DMS153 treated with DMSO at 0.1 percent for 48 hours (cell line): ENCODE data around the gene ALOX15B.
"Not testable (repeated sequence)": the region's sequence is repeated elsewhere in the genome, so short reads cannot be mapped to it uniquely, and the experiment has no call there.

ENCODE experiments used
- DNase-seq: peaks from one replicate; lab custom pipeline; 2025; ENCODE audit not compliant: unreplicated experiment; lab: John Stamatoyannopoulos, UW

ALOX15B gene

GRCh38 chr17:8012996-8013640 is 25.7 kb upstream of the ALOX15B start:
- no peak for DNase-seq

DNA sequence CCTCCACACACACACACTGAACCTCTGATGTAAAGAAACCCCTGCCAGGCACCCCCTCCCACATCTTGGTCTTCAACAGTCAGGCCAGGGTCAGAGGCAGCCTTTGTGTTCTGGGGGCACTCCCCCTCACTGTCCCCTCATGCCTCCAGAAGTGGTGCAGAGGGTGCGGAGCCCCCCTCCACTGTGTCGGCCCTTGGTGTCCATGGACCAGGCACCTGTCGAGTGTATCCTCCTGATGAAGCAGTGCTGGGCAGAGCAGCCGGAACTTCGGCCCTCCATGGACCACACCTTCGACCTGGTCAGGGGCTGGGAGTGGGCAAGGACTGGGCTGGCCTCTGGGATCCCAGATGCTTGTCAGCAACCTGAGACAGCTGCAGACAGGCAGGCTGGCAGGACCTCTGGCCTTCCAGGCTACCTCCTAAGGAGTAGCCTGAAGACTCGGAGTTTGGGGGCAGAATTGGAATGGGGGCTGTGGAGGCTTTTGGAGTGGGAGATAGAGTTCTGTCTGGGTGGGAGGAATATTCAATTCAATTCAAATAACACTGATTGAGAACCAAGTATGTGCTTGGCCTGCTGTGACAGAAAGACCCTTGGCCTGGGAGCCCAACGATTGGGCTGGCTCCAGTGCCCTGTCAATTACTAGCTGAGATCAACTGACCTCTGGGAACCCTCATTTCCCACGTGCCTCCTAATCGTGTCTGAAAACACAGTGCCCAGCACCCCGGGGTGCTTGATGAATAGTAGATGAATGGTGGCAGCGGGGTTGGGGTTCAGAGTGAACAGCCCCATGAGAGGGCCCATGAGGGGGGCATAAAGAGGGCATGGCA is 24.9 kb upstream of the ALOX15B start:
- DNase-seq = no peak

- DNase-seq = no peak
These were observed 24.4 kb upstream of the ALOX15B start for GRCh38 chr17:8014558-8014850.

DNA sequence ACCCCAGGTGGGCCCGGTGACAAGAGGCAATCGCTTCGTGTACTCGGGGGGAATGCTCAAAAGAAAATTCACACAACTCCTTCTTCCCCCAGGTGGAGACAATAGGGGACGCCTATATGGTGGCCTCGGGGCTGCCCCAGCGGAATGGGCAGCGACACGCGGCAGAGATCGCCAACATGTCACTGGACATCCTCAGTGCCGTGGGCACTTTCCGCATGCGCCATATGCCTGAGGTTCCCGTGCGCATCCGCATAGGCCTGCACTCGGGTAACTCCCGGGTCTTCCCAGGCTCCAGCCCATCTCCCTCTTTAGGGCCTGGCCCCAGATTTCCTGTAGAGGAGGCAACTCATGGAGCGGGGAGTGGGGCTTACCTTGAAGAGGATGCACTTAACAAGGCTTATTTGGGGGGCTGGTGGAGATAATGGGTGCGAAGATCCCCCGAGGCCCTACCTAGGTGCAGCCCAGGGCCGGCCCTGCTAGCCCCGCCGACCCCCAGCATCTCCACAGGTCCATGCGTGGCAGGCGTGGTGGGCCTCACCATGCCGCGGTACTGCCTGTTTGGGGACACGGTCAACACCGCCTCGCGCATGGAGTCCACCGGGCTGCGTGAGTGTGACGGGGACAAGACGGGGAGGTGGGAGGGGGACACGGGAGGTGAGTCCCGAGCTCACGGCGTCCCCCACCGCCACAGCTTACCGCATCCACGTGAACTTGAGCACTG is 23.5 kb upstream of the ALOX15B start:
- DNase-seq = no peak

- no peak for DNase-seq
These were observed 22.8 kb upstream of the ALOX15B start for GRCh38 chr17:8015957-8016631.

- no peak for DNase-seq
These were observed 22.0 kb upstream of the ALOX15B start for GRCh38 chr17:8016632-8017424.

DNA sequence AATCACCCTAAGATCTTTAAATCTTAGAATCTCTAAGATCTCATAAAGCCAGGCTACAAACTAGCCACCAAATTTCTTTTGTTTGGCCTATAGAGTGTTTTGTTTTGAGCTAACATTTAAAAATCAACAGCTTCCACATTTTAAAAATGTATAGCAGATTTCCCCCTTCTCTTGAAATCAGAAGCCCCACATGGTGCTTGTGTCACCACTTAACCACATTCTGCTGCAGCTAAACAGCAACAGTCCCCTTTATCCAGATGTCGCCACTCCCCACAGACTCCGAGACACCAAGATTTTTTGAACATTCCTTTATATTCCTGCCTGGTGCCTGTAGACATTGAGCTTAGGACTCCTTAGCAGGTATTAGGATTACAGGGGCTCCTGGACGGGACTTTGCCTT is 20.4 kb upstream of the ALOX15B start:
- no peak for DNase-seq

GRCh38 chr17:8019166-8019565 is 19.7 kb upstream of the ALOX15B start:
- DNase-seq = no peak

GRCh38 chr17:8019665-8020650 is 18.9 kb upstream of the ALOX15B start:
- no peak for DNase-seq

DNA sequence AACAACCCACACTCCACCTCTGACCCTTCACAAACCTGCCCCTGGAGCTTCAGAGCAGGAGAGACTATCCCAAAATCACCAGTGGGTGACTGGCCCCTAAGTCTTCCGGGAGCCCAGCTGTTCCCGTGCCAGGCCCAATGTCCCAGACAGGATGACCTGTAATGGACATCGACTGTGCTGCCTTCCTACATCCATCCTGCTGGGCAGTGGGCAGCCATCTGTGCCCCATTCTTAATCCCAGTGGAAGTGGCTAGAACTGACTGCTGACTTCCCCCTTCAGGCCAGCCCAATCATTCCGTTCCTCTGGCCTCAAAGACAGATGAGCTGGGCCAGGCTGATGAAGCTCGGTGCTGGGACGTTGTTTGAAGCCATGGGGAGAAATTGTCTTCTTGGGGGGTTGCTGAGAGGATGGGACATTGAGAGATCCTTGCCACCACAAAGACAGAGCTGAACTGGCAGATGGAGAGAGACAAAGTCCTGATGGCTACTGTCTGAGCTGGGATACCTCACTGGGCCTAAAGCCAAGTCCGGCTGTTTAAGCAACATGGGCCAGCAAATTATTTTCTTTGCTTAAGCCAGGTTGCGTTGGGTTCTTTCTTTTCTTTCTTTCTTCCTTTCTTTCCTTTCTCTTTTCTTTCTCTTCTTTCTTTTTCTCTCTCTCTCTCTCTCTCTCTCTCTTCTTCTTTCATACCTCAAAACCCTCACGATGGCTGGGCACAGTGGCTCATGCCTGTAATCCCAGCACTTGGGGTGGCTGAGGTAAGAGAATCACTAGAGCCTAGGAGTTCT is 17.9 kb upstream of the ALOX15B start:
- no peak for DNase-seq

GRCh38 chr17:8021565-8022359 is 17.1 kb upstream of the ALOX15B start:
- DNase-seq = no peak

DNA sequence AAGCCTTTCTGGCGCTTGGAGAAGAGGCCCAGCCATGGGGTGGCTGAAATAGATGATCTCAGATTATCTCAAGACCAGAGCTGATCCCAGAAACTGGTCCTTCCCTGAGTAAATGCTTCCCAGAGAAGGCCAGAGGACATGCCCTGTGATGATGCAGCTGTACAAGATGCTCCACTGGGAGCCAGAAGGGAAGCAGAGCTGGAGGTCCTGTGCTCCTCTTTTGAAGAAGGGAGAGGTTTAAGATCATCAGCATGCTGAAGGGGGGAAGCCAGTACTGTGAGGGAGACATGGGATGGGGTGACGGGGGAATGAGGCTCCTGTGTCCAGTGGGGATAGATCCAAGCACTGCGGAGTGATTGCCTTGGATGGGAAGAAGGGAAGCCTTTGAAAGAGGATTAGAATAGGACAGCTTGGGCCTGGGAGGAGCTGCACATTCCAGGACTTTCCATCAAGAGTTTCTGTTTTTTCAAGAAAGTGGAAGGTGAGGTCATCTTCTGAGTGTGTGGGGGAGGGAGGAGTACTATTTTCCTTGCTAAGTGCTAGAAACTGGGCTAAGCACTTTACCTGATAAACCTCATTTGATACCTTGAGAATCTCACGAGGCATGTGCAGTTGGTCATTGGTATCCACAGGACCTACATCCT is 16.4 kb upstream of the ALOX15B start:
- DNase-seq = no peak

- not testable (repeated sequence) for DNase-seq
These were observed 14.7 kb upstream of the ALOX15B start for GRCh38 chr17:8024161-8024560.

DNA sequence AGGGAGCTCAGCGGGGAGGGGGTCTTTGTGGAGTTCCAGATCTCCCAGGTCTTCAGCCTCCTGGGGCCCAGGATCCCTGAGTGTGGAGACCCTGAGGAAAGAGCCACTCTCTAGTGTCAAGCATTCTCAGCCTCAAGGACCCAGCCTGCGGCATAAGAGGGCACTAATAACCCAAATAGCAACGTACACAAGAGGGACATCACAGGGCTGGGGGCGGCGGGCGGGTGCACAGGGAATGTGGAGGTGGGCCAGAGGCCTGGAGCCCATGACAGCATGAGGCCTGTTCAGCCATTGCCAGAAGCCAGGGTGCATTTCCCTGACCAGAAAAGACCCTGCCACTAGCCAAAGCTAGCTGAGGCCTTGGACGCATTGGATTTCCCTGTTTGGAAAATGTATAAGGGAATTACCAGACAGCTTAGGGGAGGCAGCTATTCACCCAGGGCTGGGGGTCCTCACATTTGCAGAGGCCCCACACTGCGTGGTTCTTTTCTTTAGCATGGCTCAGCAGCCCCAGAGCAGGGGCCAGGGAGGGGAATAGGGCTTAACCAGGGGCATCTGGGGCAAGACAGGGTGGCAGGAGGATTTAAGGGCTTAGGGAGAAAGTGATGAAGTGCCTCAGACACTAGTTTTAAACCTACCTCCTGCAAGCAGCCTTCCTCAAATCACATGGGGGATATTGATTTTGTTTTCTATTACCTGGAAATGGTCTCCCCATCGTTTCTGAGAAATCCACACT is 13.5 kb upstream of the ALOX15B start:
- DNase-seq = no peak

- DNase-seq = no peak
These were observed 9.7 kb upstream of the ALOX15B start for GRCh38 chr17:8029121-8029520.

DNA sequence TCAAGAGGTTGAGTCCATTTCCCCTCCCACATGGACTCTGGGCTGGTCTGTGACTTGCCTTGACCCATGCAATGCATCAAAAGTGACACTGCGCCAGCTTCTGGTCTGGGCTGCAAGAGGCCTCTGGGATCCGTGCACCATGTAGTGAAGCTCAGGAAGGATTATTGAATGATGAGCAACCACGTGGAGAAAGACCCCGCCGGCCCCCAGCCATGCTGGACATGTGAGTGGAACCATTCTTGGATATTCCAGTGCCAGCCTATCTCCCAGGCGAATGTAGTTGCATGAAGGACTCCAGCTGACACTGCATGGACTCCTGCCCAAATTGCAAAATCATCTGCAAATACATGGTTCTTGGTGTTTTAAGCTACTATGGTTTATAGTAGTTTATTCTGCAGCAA is 7.6 kb upstream of the ALOX15B start:
- no peak for DNase-seq

GRCh38 chr17:8031950-8032349 is 6.9 kb upstream of the ALOX15B start:
- DNase-seq = no peak
